GM18498 (cell line): ENCODE data around the gene GRIA4.
A peak's percentile ranks its signal among the peaks of the same experiment; 100 is the strongest.
"Not testable (repeated sequence)": the region's sequence is repeated elsewhere in the genome, so short reads cannot be mapped to it uniquely, and the experiment has no call there.

Experiments
- ATAC-seq: cut with Tn5 transposase; IDR thresholded peaks from one replicate; pipeline ENCODE4 v1.9.1; 2021; ENCODE audit warnings: mild to moderate bottlenecking, moderate library complexity; ENCODE audit not compliant: unreplicated experiment

GRIA4 gene

GRCh38 chr11:105783216-105783615, 173.3 kb downstream of the GRIA4 start:
- ATAC-seq, result no peak

DNA sequence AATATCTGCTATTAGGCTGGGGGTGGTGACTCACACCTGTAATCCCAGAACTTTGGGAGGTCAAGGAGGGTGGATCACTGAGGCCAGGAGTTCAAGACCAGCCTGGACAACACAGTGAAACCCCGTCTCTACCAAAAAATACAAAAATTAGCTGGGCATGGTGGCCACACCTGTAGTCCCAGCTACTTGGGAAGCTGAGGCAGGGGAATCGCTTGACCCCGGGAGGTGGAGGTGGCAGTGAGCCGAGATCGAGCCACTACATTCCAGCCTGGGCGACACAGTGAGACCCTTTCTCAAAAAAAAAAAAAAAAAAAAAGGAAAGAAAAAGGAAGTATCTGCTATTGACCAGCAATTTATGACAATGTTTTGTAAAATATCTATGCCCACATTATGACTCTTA, 176.0 kb downstream of the GRIA4 start:
- ATAC-seq, result not testable (repeated sequence)

DNA sequence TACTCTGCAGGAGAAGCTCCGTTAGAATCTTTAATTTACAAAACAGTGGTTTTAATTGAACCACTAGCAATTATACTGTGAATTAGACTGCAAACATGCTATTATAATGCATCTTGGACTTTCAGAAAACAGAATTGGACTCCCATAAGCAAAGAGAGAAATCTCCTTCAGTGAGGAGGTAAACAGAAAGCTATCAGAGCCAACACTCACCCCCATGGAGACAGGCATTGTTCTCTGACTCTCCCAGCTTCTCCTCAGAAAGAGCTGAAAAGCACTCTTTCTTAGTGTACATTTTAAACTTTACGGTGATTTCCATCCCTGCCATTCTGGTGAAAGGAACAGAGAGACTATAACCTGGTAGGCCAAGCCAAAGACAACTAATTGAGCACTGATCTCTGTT, 176.9 kb downstream of the GRIA4 start:
- ATAC-seq, result no peak

DNA sequence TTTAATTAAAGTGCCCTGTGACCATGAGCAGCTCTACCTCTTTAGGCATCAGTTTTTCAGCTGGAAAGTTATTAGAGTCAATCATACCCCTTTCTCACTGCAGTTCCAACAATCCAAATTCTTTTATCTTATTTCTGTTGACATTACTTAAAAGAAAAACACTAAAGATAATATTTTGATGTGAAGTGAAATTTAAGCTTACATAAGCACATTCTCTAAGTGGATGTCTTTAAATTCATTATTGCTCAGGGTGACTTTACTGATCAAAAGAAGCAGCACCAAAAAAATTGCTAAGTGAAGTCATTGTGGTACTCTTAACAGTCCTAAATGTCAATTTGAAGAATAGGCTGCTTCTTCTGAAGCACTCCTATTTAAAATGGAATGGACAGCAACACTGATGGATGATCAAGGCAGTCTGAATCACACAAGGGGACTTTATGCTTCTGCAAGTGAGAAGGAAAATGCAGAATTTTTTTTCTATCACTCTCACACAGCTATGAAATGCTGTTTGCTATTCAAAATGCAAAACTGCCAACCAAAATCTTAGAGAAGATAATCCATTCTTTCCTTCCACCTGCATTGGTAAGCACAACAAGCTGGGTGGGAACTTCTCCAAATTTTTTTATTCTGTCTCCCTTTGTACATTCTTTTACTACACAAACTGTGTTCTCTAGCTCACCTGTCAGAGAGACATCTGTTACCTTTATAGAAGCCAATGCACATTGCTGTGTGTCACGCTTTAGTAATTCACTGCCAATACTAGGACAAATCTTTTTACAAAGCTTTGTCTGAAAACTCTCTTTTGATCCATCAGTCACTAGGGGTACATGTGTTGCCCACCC, 179.9 kb downstream of the GRIA4 start:
- ATAC-seq, result no peak

DNA sequence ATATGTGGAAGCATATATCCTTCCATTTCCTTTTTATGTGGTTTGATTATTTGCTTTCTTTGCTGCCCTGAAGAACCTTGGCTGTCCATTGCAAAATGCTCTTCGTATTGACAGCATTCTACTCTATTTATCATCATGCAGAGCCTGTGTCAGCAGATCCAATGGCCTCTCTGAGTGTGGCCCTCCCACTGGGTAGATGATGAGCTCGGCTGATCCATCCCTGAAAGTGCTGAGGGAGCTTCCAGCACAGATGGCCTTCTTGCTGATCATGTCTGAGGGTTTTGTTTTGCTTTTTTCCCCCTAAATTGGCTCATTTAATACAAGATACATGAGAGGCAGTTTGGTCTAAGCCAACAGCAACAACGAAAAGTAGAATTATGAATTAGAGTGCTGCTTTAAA, 181.0 kb downstream of the GRIA4 start:
- ATAC-seq, result no peak

DNA sequence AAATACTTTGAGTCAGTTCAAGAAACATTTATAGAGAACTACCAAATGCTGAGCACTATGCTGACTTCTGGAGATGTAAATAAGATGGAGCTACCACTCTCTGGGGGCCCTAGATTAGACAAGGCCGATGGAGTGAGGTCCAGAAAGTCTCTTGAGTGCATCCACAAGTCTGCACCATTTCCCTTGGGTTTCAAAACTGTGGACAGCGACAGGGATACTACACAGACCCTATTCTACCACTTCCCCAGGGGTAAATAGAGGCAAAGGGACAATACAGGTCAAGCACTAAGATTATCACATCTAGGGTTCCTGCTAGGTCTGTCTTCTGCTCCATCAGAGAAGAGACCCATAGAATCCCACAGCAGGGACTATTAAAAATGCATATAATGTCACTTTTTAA, 183.2 kb downstream of the GRIA4 start:
- ATAC-seq, result no peak

GRCh38 chr11:105799263-105799662, 189.4 kb downstream of the GRIA4 start:
- no peak for ATAC-seq

DNA sequence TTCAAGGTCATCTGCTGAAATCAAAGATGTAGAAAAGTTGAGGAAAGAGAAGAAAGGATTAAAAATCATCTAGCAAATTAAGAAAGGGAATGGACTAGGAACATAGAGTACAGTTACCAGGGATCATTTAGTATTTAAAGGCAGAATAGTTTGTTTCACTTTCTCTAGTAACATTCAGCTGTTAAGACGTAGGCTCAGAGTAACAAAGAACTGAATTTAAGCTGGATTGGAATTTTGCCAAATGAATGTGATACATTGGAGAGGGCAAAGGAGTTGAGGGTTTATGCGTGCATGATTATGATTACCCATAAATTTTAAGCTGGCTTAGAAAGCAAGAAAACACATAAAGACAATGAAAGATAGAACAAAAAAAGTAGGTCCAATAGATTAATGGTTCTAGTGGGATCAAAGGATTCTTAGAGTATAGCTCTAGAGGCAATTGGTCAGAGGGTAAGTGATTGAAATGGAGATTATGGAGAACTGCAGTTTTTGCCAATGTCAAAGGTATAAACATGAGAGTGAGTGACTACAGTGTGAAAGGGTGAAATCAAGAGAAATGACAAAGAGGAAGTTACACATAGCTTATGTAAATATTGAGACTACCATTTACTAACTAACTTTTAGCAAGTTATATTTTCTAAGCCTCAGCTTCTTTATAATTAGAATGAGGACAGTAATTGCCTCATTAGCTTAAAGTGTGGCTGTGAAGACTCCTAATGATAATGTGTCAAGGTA, 190.0 kb downstream of the GRIA4 start:
- ATAC-seq, result no peak

DNA sequence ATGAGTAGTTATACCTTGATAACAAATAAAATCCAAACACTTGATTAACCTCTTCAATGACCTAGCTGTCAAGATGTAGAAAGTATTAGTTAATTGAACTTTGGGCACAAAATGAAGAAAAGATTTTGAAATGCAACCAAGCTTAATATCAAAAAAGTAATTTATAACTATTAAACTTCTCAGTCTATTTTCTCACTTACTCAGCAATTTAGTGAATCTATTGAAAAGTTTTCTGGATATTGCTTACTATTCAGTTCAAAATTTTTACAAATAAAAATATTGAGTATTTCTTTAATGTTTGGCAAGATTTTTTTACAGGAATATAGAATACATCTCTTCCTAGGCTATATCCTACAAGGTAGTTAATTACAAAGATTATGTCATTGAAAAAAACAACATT, 192.5 kb downstream of the GRIA4 start:
- ATAC-seq, result no peak

- no peak for ATAC-seq
Measured at GRCh38 chr11:105811242-105811641, 201.4 kb downstream of the GRIA4 start.

GRCh38 chr11:105821372-105821771, 211.5 kb downstream of the GRIA4 start:
- no peak for ATAC-seq

DNA sequence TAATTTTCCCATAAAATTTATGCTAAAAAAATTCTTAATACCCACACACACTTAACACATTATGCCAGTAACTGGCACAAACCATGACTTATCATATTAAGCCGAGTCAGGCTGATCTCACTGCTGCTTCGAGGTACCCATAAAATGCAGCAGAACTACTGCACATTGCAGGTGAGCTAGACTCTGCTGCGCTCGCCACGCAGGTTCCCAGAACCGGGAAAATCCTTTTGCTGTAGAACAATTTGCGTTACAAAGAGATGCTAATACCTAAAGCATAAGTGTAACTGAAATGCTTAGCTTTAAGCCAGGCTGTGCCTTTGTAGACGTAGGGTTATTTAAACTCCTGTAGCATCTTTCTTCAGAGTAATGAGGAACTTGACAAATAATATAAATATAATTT, 211.9 kb downstream of the GRIA4 start:
- no peak for ATAC-seq

DNA sequence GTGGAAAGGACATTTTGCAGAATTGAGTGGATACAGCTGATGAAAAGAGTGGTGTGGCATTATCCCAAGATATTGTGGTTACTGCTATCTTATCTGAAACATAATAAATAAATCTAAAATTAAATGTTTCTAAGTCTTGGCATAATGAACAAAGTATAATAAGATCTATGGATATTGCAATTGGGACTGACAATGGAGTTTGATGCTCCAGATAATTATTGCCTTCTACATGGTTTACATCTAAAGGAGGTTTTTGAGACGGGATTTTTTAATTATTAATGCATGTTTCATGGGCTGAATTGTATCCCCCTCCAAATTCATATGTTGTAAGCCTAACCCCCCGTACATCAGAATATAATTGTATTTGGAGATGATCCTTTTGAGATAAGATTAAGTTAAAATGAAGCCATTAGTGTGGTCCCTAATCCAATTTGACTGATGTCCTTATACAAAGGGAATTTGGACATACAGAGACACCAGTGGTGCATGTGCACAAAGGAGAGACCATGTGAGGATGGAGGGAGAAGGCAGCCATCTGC, 213.7 kb downstream of the GRIA4 start:
- no peak for ATAC-seq

DNA sequence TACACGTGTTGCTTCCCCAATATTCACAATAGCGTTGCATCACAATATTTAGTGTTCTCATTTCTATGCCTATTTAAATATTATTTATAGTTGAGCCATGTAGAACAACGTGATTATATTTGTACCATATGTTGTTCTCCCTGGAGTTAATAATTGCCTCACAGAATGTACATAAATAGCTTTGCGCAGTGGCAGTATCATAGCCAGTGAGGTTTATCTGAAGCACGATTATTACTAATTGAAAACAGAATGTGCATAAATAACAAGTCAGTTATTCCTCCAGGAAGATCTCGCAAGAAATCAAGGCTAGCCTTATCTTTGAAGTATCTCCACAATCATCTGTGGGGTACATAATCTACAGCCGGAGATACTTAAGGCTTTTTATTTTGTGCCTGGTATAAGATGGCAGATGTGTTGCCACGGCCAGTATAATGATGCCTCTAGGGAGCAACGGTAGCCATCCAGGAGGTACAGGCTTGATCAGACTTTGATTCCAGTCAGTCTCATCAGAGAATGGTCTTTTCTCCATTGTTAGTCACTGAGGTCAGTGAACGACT, 214.7 kb downstream of the GRIA4 start:
- no peak for ATAC-seq

- no peak for ATAC-seq
Measured at GRCh38 chr11:105825141-105825540, 215.3 kb downstream of the GRIA4 start.

GRCh38 chr11:105827906-105828305, 218.0 kb downstream of the GRIA4 start:
- no peak for ATAC-seq

GRCh38 chr11:105829084-105829483, 219.2 kb downstream of the GRIA4 start:
- peak; percentile 95 for ATAC-seq

- no peak for ATAC-seq
Measured at GRCh38 chr11:105834461-105834860, 224.6 kb downstream of the GRIA4 start.

DNA sequence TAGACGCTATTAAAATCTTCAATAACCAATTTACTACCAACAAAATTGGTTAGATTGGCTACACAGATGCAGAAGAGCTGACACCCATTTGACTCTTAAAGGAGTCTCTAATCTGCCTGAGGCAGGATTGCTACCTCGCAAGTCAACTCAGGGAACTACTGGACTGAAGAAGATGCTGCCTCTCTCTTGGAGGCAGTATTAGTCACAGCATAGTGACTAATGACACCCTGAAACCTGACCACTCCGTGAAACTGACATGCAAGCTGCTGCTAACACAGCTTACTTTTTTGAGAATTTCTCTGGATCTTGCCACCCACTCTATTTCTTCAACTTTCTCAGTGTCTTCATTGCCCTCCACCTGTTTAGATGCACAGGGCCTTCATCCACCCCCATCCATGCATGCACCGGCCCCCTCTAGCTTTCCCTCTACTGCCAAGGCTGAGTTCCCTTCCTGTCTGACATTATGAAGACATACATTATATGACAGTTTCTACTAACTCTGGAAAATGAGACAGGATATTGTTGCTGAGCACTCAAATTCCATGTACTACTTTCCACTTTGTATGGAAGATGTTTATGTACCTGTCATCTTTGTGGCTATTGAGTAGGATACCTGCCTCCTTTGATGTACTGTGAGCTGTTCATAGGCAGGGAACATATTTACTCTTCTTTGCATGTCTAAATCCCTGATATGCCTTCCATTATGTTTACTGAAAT, 229.0 kb downstream of the GRIA4 start:
- no peak for ATAC-seq

DNA sequence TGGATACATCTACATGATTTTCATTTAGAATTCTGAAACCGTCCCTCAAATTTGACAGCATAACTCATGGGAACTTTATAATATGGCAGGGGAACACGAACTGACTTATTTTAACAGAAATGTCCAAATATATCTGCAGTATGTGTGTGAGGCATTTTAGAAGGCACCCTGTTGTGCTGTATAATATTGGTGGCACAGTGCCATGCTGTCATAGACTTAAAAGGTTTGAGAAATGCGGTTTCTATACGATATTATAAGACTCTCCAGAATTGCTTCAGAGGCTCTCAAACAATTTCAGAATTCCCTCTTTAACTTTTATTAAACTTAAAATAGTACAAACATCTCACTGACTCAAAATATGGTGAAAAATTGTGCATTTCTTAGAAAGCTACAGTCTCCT, 230.5 kb downstream of the GRIA4 start:
- ATAC-seq, result no peak

- no peak for ATAC-seq
Measured at GRCh38 chr11:105852403-105852802, 242.5 kb downstream of the GRIA4 start.
